Liver (tissue), 9 donors: ENCODE results near the gene MMRN1. TPM values are rescaled to one million over a fixed set of nuclear protein-coding genes. Genes with fewer than 3 reads are reported as not detected.

ENCODE experiments used
- DNase-seq: peaks from one replicate; pipeline ENCODE4 v3.0.0-alpha.2; 2017; ENCODE audit warnings: low spot score
- H3K27ac ChIP-seq, 2 donors: one replicate each; pipeline ENCODE4 v1.7.0; 2013; ENCODE audit warnings: inconsistent platforms in 2 of 2, low read length in 2 of 2, control low read depth in 1 of 2, low read depth in 1 of 2, mild to moderate bottlenecking in 1 of 2
- H3K27me3 ChIP-seq, 4 donors: one replicate each; pipeline versions ENCODE4 v1.6.1 to v1.7.0; 2013; ENCODE audit warnings: low read length in 3 of 4, inconsistent platforms in 1 of 4, mild to moderate bottlenecking in 1 of 4, moderate library complexity in 1 of 4; ENCODE audit not compliant: control insufficient read depth in 4 of 4, insufficient read depth in 4 of 4
- H3K36me3 ChIP-seq, 4 donors: one replicate each; pipeline versions ENCODE4 v1.6.1 to v1.7.0; 2013; ENCODE audit warnings: low read length in 3 of 4, mild to moderate bottlenecking in 3 of 4, low read depth in 1 of 4, moderate library complexity in 1 of 4; ENCODE audit not compliant: control insufficient read depth in 4 of 4, insufficient read depth in 3 of 4
- H3K4me1 ChIP-seq, 4 donors: one replicate each; pipeline versions ENCODE4 v1.6.1 to v1.7.0; 2013; ENCODE audit warnings: low read length in 3 of 4, mild to moderate bottlenecking in 3 of 4, moderate library complexity in 1 of 4; ENCODE audit not compliant: control insufficient read depth in 4 of 4, insufficient read depth in 4 of 4
- H3K4me3 ChIP-seq, 3 donors: one replicate each; pipeline versions ENCODE4 v1.6.1 to v1.7.0; 2013; ENCODE audit warnings: low read length in 3 of 3, control low read depth in 1 of 3, low read depth in 1 of 3, mild to moderate bottlenecking in 1 of 3
- H3K9ac ChIP-seq, 2 donors: one replicate each; pipeline ENCODE4 v1.7.0; 2013; ENCODE audit warnings: low read length in 2 of 2, mild to moderate bottlenecking in 2 of 2, moderate library complexity in 2 of 2, control low read depth in 1 of 2, low read depth in 1 of 2
- H3K9me3 ChIP-seq, 4 donors: one replicate each; pipeline versions ENCODE4 v1.6.1 to v1.7.0; 2013; ENCODE audit warnings: low read length in 3 of 4; ENCODE audit not compliant: control insufficient read depth in 4 of 4
- EGR1 ChIP-seq, 2 donors: IDR thresholded peaks; 2 replicates each; pipeline ENCODE4 v1.6.1; 2016 to 2018; ENCODE audit warnings: antibody characterized with exemption in 2 of 2, low read depth in 2 of 2
- FOXA1 ChIP-seq: IDR thresholded peaks from 2 replicates; pipeline ENCODE4 v1.6.1; 2016; ENCODE audit warnings: antibody characterized with exemption
- FOXA2 ChIP-seq: IDR thresholded peaks from 2 replicates; pipeline ENCODE4 v1.6.1; 2016; ENCODE audit warnings: antibody characterized with exemption
- GABPA ChIP-seq, 2 donors: IDR thresholded peaks in 1 of 2; conservative IDR thresholded peaks in 1 of 2; 2 replicates each; pipeline ENCODE4 v1.6.1; 2016; ENCODE audit warnings: antibody characterized with exemption in 2 of 2, mild to moderate bottlenecking in 1 of 2, moderate library complexity in 1 of 2
- HNF4A ChIP-seq, 2 donors: conservative IDR thresholded peaks; 2 replicates each; pipeline ENCODE4 v1.6.1; 2016; ENCODE audit warnings: antibody characterized with exemption in 2 of 2, mild to moderate bottlenecking in 2 of 2
- HNF4G ChIP-seq: IDR thresholded peaks from 2 replicates; pipeline ENCODE4 v1.6.1; 2016; ENCODE audit warnings: antibody characterized with exemption
- JUND ChIP-seq, 2 donors: IDR thresholded peaks; 2 replicates each; pipeline ENCODE4 v1.6.1; 2016; ENCODE audit warnings: antibody characterized with exemption in 2 of 2
- NR2F2 ChIP-seq: IDR thresholded peaks from 2 replicates; pipeline ENCODE4 v1.6.1; 2016; ENCODE audit warnings: antibody characterized with exemption
- RAD21 ChIP-seq, 2 donors: IDR thresholded peaks; 2 replicates each; pipeline ENCODE4 v1.6.1; 2016; ENCODE audit warnings: antibody characterized with exemption in 2 of 2, mild to moderate bottlenecking in 2 of 2
- REST ChIP-seq: IDR thresholded peaks from 2 replicates; pipeline ENCODE4 v1.6.1; 2016; ENCODE audit warnings: antibody characterized with exemption, mild to moderate bottlenecking
- RXRA ChIP-seq, 2 donors: IDR thresholded peaks; 2 replicates each; pipeline ENCODE4 v1.6.1; 2017 to 2018; ENCODE audit warnings: antibody characterized with exemption in 2 of 2, mild to moderate bottlenecking in 1 of 2
- SP1 ChIP-seq: IDR thresholded peaks from 2 replicates; pipeline ENCODE4 v1.6.1; 2018; ENCODE audit warnings: antibody characterized with exemption, mild to moderate bottlenecking
- YY1 ChIP-seq: IDR thresholded peaks from 2 replicates; pipeline ENCODE4 v1.6.1; 2016; ENCODE audit warnings: antibody characterized with exemption, mild to moderate bottlenecking
- WGBS: extraction: QIAGEN DNeasy Blood & Tissue Kit; methylation state at CpG from one replicate; pipeline ENCODE4 v1.1.7; 2013; 5-methylcytosine and 5-hydroxymethylcytosine counted together
- polyA plus RNA-seq, 2 donors: library from polyadenylated mRNA; stranded (reverse) in 1 of 2; unstranded in 1 of 2; fragments of 200-250 nt in 1 of 2; fragments of >200 nt in 1 of 2; fragmentation: Nextera tagmentation in 1 of 2; extraction: Ambion mirVana in 1 of 2; gene quantifications; one replicate each; pipeline versions ENCODE4 v1.2.1 to v1.2.3, GENCODE V29; 2013 to 2015
- total RNA-seq, 2 donors: library from RNA; depleted of rRNA; stranded (reverse); fragments of >200 nt; gene quantifications; one replicate each; pipeline ENCODE4 v1.2.3, GENCODE V29; 2014
- TF ChIP-seq, protein P1 (sequence below): fragments of 150-350 bp; IDR thresholded peaks from 2 replicates; pipeline ENCODE4 v1.5.1; 2017; ENCODE audit warnings: improper control_type of control experiment, low read depth, low read length; ENCODE audit not compliant: missing input control
- TF ChIP-seq, protein P2 (sequence below): IDR thresholded peaks from 2 replicates; pipeline ENCODE4 v1.6.1; 2016; ENCODE audit warnings: antibody characterized with exemption
- TF ChIP-seq, protein P3 (sequence below): IDR thresholded peaks from 2 replicates; pipeline ENCODE4 v1.6.1; 2016; ENCODE audit warnings: antibody characterized with exemption
- TF ChIP-seq, protein P4 (sequence below): IDR thresholded peaks from 2 replicates; pipeline ENCODE4 v1.6.1; 2016; ENCODE audit warnings: antibody characterized with exemption
- donor health status: healthy.
- donor health status: healthy.
- donor health status: healthy.
- donor health status: healthy.
- donor health status: healthy.

MMRN1 gene
- total and polyA plus RNA-seq, 4 donors = 4.4 to 15.6 (median 10.2) TPM

DNA sequence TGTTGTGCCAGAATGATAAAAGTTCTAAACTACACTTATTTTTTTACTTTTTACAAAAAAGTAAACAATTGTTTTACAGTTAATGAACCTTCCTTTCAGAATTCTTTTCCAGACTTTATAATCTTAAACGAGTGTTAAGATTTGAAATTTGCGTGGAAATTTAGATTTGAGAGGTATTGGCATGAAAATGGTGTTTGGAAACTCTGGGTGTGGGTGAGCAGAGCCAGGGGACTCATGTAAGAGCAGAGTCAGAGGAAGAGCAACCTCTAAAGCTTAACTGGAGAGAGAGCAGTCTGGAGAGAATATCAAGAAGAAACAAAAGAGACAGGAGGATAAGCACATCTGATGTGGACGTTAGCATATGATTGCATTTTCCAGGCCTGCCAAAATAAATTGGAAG is 48.2 kb downstream of the MMRN1 start:
- Histone ChIP-seq H3K36me3 (no peaks in the 10 kb centered on the region), H3K9me3 (no peaks in the 10 kb centered on the region), H3K27ac (no peak overlapping the region), H3K4me1 (no peaks in the 10 kb centered on the region), H3K9ac (no peak overlapping the region), H3K4me3 (no peak overlapping the region), H3K27me3 (no peaks in the 10 kb centered on the region)
- DNase-seq = no peak
- no peak for TF ChIP-seq NR2F2
- TF ChIP-seq EGR1 (IDR thresholded peaks at IDR 0.05; ENCODE audit: low read depth in 2 of 2) = no peak
- no peak for TF ChIP-seq HNF4G
- TF ChIP-seq HNF4A (conservative IDR thresholded peaks at IDR 0.05) = no peak
- TF ChIP-seq SP1 = no peak
- TF ChIP-seq YY1 = no peak
- TF ChIP-seq RAD21 (IDR thresholded peaks at IDR 0.05) = no peak
- TF ChIP-seq GABPA (IDR thresholded peaks at IDR 0.05 in 1 of 2, conservative IDR thresholded peaks at IDR 0.05 in 1 of 2) = no peak
- TF ChIP-seq, protein P1, sequence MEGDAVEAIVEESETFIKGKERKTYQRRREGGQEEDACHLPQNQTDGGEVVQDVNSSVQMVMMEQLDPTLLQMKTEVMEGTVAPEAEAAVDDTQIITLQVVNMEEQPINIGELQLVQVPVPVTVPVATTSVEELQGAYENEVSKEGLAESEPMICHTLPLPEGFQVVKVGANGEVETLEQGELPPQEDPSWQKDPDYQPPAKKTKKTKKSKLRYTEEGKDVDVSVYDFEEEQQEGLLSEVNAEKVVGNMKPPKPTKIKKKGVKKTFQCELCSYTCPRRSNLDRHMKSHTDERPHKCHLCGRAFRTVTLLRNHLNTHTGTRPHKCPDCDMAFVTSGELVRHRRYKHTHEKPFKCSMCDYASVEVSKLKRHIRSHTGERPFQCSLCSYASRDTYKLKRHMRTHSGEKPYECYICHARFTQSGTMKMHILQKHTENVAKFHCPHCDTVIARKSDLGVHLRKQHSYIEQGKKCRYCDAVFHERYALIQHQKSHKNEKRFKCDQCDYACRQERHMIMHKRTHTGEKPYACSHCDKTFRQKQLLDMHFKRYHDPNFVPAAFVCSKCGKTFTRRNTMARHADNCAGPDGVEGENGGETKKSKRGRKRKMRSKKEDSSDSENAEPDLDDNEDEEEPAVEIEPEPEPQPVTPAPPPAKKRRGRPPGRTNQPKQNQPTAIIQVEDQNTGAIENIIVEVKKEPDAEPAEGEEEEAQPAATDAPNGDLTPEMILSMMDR = no peak
- TF ChIP-seq, protein P2, sequence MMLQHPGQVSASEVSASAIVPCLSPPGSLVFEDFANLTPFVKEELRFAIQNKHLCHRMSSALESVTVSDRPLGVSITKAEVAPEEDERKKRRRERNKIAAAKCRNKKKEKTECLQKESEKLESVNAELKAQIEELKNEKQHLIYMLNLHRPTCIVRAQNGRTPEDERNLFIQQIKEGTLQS = no peak
- TF ChIP-seq, protein P3, sequence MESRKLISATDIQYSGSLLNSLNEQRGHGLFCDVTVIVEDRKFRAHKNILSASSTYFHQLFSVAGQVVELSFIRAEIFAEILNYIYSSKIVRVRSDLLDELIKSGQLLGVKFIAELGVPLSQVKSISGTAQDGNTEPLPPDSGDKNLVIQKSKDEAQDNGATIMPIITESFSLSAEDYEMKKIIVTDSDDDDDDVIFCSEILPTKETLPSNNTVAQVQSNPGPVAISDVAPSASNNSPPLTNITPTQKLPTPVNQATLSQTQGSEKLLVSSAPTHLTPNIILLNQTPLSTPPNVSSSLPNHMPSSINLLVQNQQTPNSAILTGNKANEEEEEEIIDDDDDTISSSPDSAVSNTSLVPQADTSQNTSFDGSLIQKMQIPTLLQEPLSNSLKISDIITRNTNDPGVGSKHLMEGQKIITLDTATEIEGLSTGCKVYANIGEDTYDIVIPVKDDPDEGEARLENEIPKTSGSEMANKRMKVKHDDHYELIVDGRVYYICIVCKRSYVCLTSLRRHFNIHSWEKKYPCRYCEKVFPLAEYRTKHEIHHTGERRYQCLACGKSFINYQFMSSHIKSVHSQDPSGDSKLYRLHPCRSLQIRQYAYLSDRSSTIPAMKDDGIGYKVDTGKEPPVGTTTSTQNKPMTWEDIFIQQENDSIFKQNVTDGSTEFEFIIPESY = no peak
- TF ChIP-seq RXRA (IDR thresholded peaks at IDR 0.05) = no peak
- no peak for TF ChIP-seq FOXA2
- TF ChIP-seq, protein P4, sequence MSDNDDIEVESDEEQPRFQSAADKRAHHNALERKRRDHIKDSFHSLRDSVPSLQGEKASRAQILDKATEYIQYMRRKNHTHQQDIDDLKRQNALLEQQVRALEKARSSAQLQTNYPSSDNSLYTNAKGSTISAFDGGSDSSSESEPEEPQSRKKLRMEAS = no peak
- WGBS = 65% methylated on average over 3 of the region's 3 CpGs

DNA sequence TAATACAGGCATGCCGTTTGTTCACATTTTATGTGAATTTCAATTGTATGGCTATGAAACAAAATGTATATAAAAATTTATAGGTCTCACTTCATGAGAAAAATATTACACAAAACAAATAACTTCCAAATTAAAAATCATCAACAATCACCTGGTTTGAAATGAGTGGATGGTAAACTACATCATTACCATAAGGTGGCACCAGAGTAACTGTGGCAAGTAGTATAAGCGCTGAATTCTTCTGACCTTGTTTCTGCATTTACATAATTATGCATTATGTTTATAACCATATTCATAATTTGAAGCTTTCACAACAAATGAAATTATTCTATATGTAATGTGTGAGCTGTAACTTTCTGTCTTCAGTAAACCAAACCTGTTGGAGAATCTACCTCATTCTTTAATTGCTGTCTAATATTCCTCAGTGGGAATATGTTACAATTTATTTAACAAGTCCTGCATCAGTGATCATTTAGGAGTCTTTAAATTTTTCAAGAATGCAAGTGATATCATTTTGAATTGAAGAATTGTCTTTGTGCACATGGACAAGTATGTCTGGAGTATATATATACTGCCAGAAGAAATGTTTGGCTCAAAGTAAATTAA is 55.2 kb downstream of the MMRN1 start:
- Histone ChIP-seq H3K4me3 (no peak overlapping the region), H3K4me1 (no peaks in the 10 kb centered on the region), H3K9ac (no peak overlapping the region), H3K9me3 (no peaks in the 10 kb centered on the region), H3K36me3 (no peaks in the 10 kb centered on the region), H3K27ac (no peak overlapping the region), H3K27me3 (no peaks in the 10 kb centered on the region)
- DNase-seq = no peak
- TF ChIP-seq EGR1 (IDR thresholded peaks at IDR 0.05; ENCODE audit: low read depth in 2 of 2) = no peak
- no peak for TF ChIP-seq FOXA2
- no peak for TF ChIP-seq REST
- TF ChIP-seq SP1 = no peak
- TF ChIP-seq GABPA (IDR thresholded peaks at IDR 0.05 in 1 of 2, conservative IDR thresholded peaks at IDR 0.05 in 1 of 2) = no peak
- TF ChIP-seq YY1 = no peak
- TF ChIP-seq FOXA1 = no peak
- peak; percentile 21 to 73 for TF ChIP-seq RAD21 (IDR thresholded peaks at IDR 0.05)
- no peak for TF ChIP-seq JUND (IDR thresholded peaks at IDR 0.05)
- TF ChIP-seq, protein P1 = peak; percentile 11
- TF ChIP-seq, protein P4 = no peak
- WGBS = 69% methylated on average over 2 of the region's 2 CpGs
